ENCODE data around the gene CD36.

The CD36 gene

GRCh38 chr7:80629023-80629422 lies 9.4 kb upstream of the CD36 start:
- no peak for DNase-seq

GRCh38 chr7:80630608-80631405 lies 7.6 kb upstream of the CD36 start:
- DNase-seq: no peak

GRCh38 chr7:80631421-80631820 lies 7.0 kb upstream of the CD36 start:
- DNase-seq: no peak

- no peak for DNase-seq
These were observed 6.3 kb upstream of the CD36 start for GRCh38 chr7:80632139-80632538.

GRCh38 chr7:80632819-80633218 lies 5.6 kb upstream of the CD36 start:
- DNase-seq: no peak

GRCh38 chr7:80634505-80634904 lies 3.9 kb upstream of the CD36 start:
- no peak for DNase-seq

GRCh38 chr7:80635533-80635932 lies 2.9 kb upstream of the CD36 start:
- no peak for DNase-seq

- no peak for DNase-seq
These were observed 2.4 kb upstream of the CD36 start for GRCh38 chr7:80635998-80636397.

- no peak for DNase-seq
These were observed 1.7 kb upstream of the CD36 start for GRCh38 chr7:80636709-80637108.

GRCh38 chr7:80637454-80637853 lies 988 bp upstream of the CD36 start:
- no peak for DNase-seq

GRCh38 chr7:80639011-80639410 lies 569 bp downstream of the CD36 start:
- DNase-seq: no peak

GRCh38 chr7:80640846-80641245 lies 2.4 kb downstream of the CD36 start:
- no peak for DNase-seq

- no peak for DNase-seq
These were observed 3.1 kb downstream of the CD36 start for GRCh38 chr7:80641548-80641947.

GRCh38 chr7:80642871-80643270 lies 4.4 kb downstream of the CD36 start:
- DNase-seq: no peak

- DNase-seq: no peak
These were observed 5.0 kb downstream of the CD36 start for GRCh38 chr7:80643336-80643915.

- no peak for DNase-seq
These were observed 5.6 kb downstream of the CD36 start for GRCh38 chr7:80644054-80644453.

- no peak for DNase-seq
These were observed 7.8 kb downstream of the CD36 start for GRCh38 chr7:80646083-80646865.

- no peak for DNase-seq
These were observed 9.0 kb downstream of the CD36 start for GRCh38 chr7:80647436-80647835.

- DNase-seq: no peak
These were observed 9.7 kb downstream of the CD36 start for GRCh38 chr7:80648031-80648600.

- no peak for DNase-seq
These were observed 10.6 kb downstream of the CD36 start for GRCh38 chr7:80649011-80649410.

- no peak for DNase-seq
These were observed 11.6 kb downstream of the CD36 start for GRCh38 chr7:80650030-80650429.

GRCh38 chr7:80651471-80651870 lies 13.0 kb downstream of the CD36 start:
- DNase-seq: no peak

- no peak for DNase-seq
These were observed 14.8 kb downstream of the CD36 start for GRCh38 chr7:80653244-80653643.

All from effector CD4-positive, alpha-beta T cell (primary cell).